Activated naive CD4-positive, alpha-beta T cell treated with anti-CD3 and anti-CD28 coated beads for 36 hours (primary cell): ENCODE data around the gene TMEM242. TPM values are rescaled to one million over a fixed set of nuclear protein-coding genes. Genes with fewer than 3 reads are reported as not detected.

Source experiments
- CTCF ChIA-PET: fragments of 350-600 bp; sonication (Branson Sonifier 250); formaldehyde crosslinking; loops from one replicate; lab custom pipeline; 2021; ENCODE audit warnings: antibody characterized with exemption; lab: Charles Lee
- DNase-seq: peaks from one replicate; pipeline ENCODE4 v3.0.0-alpha.2; 2020
- H3K27ac Mint-ChIP-seq: one replicate; pipeline ENCODE4 v1.8.0; 2021; ENCODE audit warnings: mild to moderate bottlenecking, mixed read lengths
- H3K27me3 Mint-ChIP-seq: one replicate; pipeline ENCODE4 v1.8.0; 2021; ENCODE audit warnings: low read depth, mixed read lengths
- H3K36me3 Mint-ChIP-seq: one replicate; pipeline ENCODE4 v1.8.0; 2021; ENCODE audit warnings: low read depth, mixed read lengths
- H3K4me1 Mint-ChIP-seq: one replicate; pipeline ENCODE4 v1.8.0; 2021; ENCODE audit warnings: low read depth, mixed read lengths
- H3K4me3 Mint-ChIP-seq: one replicate; pipeline ENCODE4 v1.8.0; 2021; ENCODE audit warnings: mild to moderate bottlenecking, moderate library complexity, mixed read lengths
- H3K9me3 Mint-ChIP-seq: one replicate; pipeline ENCODE4 v1.8.0; 2021; ENCODE audit warnings: mixed read lengths
- intact Hi-C: fragments of 100-400 bp; cut with micrococcal nuclease; formaldehyde crosslinking; loops from one replicate; pipeline ENCODE4 v1.15.1; 2023
- total RNA-seq, 2 experiments: library from RNA; stranded (reverse); gene quantifications; one replicate each; pipeline ENCODE4 v1.2.3, GENCODE V29; 2021

The TMEM242 gene
- total RNA-seq, 2 experiments from 2014 or later: 9.3 to 10.3 TPM

- Mint-ChIP-seq H3K4me3 (no peak overlapping the region), H3K36me3 (no peaks in the 10 kb centered on the region), H3K9me3 (peaks cover 8% of the 10 kb centered on the region), H3K27me3 (no peaks in the 10 kb centered on the region), H3K4me1 (no peaks in the 10 kb centered on the region), H3K27ac (no peak overlapping the region)
- no peak for DNase-seq
- intact Hi-C loops: no loop called here
- CTCF ChIA-PET: interaction anchor here (0.6 kb wide), 1 partner anchor 634 kb away, joined by 3 read pairs; no protein-coding TSS in a partner anchor
These were observed 56.2 kb downstream of the TMEM242 start for GRCh38 chr6:157267109-157267611.

DNA sequence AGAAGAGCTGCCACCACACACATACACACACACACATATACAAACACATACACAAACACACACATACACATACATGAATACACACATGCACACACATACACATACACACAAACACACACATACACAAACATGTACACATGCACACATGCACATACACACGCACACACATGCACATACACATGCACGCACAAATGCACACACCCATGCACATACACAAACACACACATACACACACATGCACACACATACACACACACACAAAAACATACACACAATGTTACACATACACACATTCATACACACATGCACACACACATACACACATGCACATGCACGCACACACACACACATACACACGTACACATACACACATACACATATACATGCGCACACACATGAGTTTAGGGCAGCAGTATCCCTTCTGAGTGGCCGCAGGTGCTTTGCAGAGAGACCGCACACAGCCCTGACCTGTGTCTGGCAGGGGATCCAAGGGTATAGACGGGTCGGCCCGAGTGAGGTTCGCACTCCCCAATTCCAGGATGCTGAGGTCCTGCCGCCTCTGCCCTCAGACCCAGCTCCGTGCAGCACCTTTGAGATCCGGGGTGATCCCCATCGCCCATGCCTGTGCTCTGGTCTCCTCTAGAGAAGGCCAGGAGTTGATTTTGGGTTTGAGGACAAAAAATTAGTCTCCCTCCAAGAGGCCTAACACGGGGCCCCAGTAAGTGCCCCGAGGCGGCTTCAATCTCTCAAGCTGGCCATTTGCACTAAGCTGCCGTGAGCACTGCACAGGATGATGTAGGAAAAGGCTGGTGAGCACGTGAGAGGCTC, 56.8 kb downstream of the TMEM242 start:
- intact Hi-C loops: no loop called here
- H3K36me3 Mint-ChIP-seq: no peaks in the 10 kb centered on the region
- H3K27ac Mint-ChIP-seq: no peak overlapping the region
- H3K4me1 Mint-ChIP-seq: no peaks in the 10 kb centered on the region
- CTCF ChIA-PET: interaction anchor here (0.6 kb wide), 1 partner anchor 634 kb away, joined by 3 read pairs; no protein-coding TSS in a partner anchor
- H3K9me3 Mint-ChIP-seq: peaks cover 8% of the 10 kb centered on the region
- H3K27me3 Mint-ChIP-seq: no peaks in the 10 kb centered on the region
- no peak overlapping the region for H3K4me3 Mint-ChIP-seq
- DNase-seq: no peak

- no peak overlapping the region for H3K27ac Mint-ChIP-seq
- CTCF ChIA-PET: no interaction called here
- no peaks in the 10 kb centered on the region for H3K27me3 Mint-ChIP-seq
- no peaks in the 10 kb centered on the region for H3K4me1 Mint-ChIP-seq
- H3K36me3 Mint-ChIP-seq: no peaks in the 10 kb centered on the region
- no peak overlapping the region for H3K4me3 Mint-ChIP-seq
- intact Hi-C loops: no loop called here
- no peak for DNase-seq
- H3K9me3 Mint-ChIP-seq: peaks cover 8% of the 10 kb centered on the region
These were observed 57.7 kb downstream of the TMEM242 start for GRCh38 chr6:157265635-157266034.

DNA sequence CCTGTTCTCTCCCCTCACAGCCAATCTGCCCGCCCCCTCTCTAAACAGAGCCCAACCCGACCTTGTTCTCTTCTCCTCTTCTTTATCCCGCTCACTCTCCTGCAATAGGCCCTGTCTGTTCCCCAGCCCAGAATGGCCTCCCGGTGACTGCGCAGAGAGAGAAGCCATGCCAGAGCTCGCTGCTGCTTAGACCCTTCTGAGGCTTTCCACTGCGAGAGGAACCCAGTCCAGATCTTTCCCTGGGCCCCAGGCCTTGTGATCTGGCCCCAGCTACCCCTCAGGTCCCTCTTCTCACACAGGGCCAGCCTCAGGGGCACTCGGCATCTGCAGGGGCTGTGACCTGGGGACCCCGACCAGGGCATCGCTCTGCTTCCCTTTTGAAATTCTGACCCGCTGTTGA, 58.1 kb downstream of the TMEM242 start:
- intact Hi-C loops: no loop called here
- CTCF ChIA-PET: interaction anchor here (1.3 kb wide), 1 partner anchor 30 kb away, joined by 4 read pairs; no protein-coding TSS in a partner anchor
- no peak for DNase-seq
- Mint-ChIP-seq H3K36me3 (no peaks in the 10 kb centered on the region), H3K4me1 (no peaks in the 10 kb centered on the region), H3K27ac (no peak overlapping the region), H3K4me3 (no peak overlapping the region), H3K9me3 (peaks cover 3% of the 10 kb centered on the region), H3K27me3 (no peaks in the 10 kb centered on the region)

DNA sequence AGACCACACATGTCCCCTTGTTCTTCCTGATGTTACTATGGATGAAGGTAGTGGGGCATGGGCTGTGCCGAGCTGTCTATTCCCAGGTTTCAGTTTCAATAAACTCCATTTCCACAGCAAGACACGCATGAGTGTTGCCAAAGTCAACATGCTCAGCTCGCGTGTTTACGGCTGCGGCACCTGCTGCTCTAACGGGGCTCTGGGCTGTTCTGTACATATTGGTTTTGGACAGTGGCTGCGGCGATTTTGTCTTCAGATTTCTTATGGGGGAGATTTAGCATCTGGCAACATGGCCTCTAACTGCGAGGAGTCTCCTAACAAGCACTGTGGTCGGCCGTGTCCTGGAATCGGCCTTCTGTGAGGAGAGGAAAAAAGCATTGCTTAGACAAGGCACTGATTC, 58.6 kb downstream of the TMEM242 start:
- Mint-ChIP-seq H3K4me1 (no peaks in the 10 kb centered on the region), H3K4me3 (no peak overlapping the region), H3K36me3 (no peaks in the 10 kb centered on the region), H3K27me3 (no peaks in the 10 kb centered on the region), H3K27ac (no peak overlapping the region), H3K9me3 (no peaks in the 10 kb centered on the region)
- DNase-seq: no peak
- CTCF ChIA-PET: interaction anchor here (1.0 to 1.3 kb wide), 2 partner anchors 24 to 29 kb away, joined by 4 read pairs; no protein-coding TSS in a partner anchor
- intact Hi-C loops: no loop called here

- Mint-ChIP-seq H3K9me3 (no peaks in the 10 kb centered on the region), H3K4me3 (no peak overlapping the region), H3K27me3 (no peaks in the 10 kb centered on the region), H3K4me1 (peaks cover 3% of the 10 kb centered on the region), H3K36me3 (no peaks in the 10 kb centered on the region), H3K27ac (no peak overlapping the region)
- intact Hi-C loops: no loop called here
- DNase-seq: no peak
- CTCF ChIA-PET: interaction anchor here (1.0 to 1.3 kb wide), 2 partner anchors 25 to 28 kb away, joined by 4 read pairs; no protein-coding TSS in a partner anchor
These were observed 59.4 kb downstream of the TMEM242 start for GRCh38 chr6:157263881-157264397.

DNA sequence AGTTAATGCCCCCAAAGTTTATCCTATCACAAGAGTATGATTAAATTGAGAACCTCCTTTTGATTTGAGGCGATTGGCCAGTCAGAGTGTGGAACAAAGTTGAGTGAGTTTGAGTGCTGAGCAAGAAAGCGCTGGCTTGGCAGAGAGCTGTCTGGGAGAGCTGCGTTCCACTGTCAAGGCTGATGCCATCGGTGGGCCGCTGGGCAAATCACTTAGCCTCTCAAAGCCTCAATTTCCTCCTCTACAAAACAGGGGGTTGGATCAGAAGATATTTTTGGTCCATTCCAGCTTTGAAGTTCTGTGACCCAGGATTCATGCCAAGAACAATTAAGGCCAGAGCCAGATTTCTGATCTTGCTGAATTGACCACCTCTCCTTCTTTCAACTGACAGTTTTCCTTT, 60.2 kb downstream of the TMEM242 start:
- DNase-seq: no peak
- no peak overlapping the region for H3K27ac Mint-ChIP-seq
- no peak overlapping the region for H3K4me3 Mint-ChIP-seq
- no peaks in the 10 kb centered on the region for H3K36me3 Mint-ChIP-seq
- H3K9me3 Mint-ChIP-seq: no peaks in the 10 kb centered on the region
- CTCF ChIA-PET: no interaction called here
- H3K27me3 Mint-ChIP-seq: no peaks in the 10 kb centered on the region
- H3K4me1 Mint-ChIP-seq: peaks cover 3% of the 10 kb centered on the region
- intact Hi-C loops: no loop called here

- H3K4me1 Mint-ChIP-seq: peaks cover 3% of the 10 kb centered on the region
- H3K27ac Mint-ChIP-seq: no peak overlapping the region
- intact Hi-C loops: no loop called here
- no peaks in the 10 kb centered on the region for H3K9me3 Mint-ChIP-seq
- DNase-seq: no peak
- no peaks in the 10 kb centered on the region for H3K27me3 Mint-ChIP-seq
- H3K4me3 Mint-ChIP-seq: no peak overlapping the region
- CTCF ChIA-PET: no interaction called here
- no peaks in the 10 kb centered on the region for H3K36me3 Mint-ChIP-seq
These were observed 61.7 kb downstream of the TMEM242 start for GRCh38 chr6:157261606-157262005.

- CTCF ChIA-PET: interaction anchor here (0.6 kb wide), 1 partner anchor 32 kb away, joined by 3 read pairs; no protein-coding TSS in a partner anchor
- Mint-ChIP-seq H3K4me3 (no peak overlapping the region), H3K27ac (no peak overlapping the region)
These were observed 62.4 kb downstream of the TMEM242 start for GRCh38 chr6:157260735-157261410.

GRCh38 chr6:157259443-157259842, 63.9 kb downstream of the TMEM242 start:
- no peaks in the 10 kb centered on the region for H3K27me3 Mint-ChIP-seq
- CTCF ChIA-PET: no interaction called here
- H3K4me1 Mint-ChIP-seq: peaks cover 3% of the 10 kb centered on the region
- no peak overlapping the region for H3K27ac Mint-ChIP-seq
- H3K36me3 Mint-ChIP-seq: no peaks in the 10 kb centered on the region
- intact Hi-C loops: no loop called here
- no peak overlapping the region for H3K4me3 Mint-ChIP-seq
- DNase-seq: no peak
- no peaks in the 10 kb centered on the region for H3K9me3 Mint-ChIP-seq

More at GRCh38 chr6:157260735-157261410, 62.4 kb downstream of the TMEM242 start:
- no peaks in the 10 kb centered on the region for H3K9me3 Mint-ChIP-seq
- no peaks in the 10 kb centered on the region for H3K27me3 Mint-ChIP-seq
- intact Hi-C loops: no loop called here
- H3K4me1 Mint-ChIP-seq: peaks cover 3% of the 10 kb centered on the region
- DNase-seq: no peak
- no peaks in the 10 kb centered on the region for H3K36me3 Mint-ChIP-seq

- Mint-ChIP-seq H3K27me3 (no peaks in the 10 kb centered on the region), H3K36me3 (no peaks in the 10 kb centered on the region), H3K27ac (no peak overlapping the region), H3K4me3 (no peak overlapping the region), H3K4me1 (peaks cover 3% of the 10 kb centered on the region), H3K9me3 (no peaks in the 10 kb centered on the region)
- CTCF ChIA-PET: no interaction called here
- intact Hi-C loops: no loop called here
- no peak for DNase-seq
These were observed 64.4 kb downstream of the TMEM242 start for GRCh38 chr6:157258878-157259277.

DNA sequence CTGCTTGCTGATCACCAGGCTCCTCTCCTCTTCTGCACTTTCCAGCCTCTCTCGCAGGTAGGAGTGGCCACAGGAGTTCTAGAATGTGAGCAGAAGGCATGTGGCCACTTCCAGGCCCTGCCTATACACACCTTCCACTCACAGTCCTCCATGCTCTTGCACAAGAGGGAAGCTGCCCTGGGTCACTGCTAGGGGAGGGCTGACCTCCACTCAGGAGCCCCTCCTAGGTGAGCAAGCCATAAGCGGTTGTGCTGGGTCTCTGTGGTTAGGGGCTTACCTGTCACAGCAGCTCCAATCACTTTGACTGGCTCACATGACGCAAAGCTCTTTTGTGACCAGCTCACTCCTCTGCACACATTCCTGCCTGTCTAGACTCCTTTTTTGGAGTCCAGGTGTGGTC, 68.2 kb downstream of the TMEM242 start:
- no peaks in the 10 kb centered on the region for H3K27me3 Mint-ChIP-seq
- H3K27ac Mint-ChIP-seq: no peak overlapping the region
- H3K4me3 Mint-ChIP-seq: no peak overlapping the region
- H3K9me3 Mint-ChIP-seq: no peaks in the 10 kb centered on the region
- intact Hi-C loops: no loop called here
- DNase-seq: no peak
- CTCF ChIA-PET: no interaction called here
- H3K4me1 Mint-ChIP-seq: peaks cover 3% of the 10 kb centered on the region
- no peaks in the 10 kb centered on the region for H3K36me3 Mint-ChIP-seq
